ENCODE measurements around the gene EFCAB5.
"Not testable (repeated sequence)": the region's sequence is repeated elsewhere in the genome, so short reads cannot be mapped to it uniquely, and the experiment has no call there.

The EFCAB5 gene

GRCh38 chr17:30103921-30104320 lies 162.5 kb downstream of the EFCAB5 start:
- no peak for DNase-seq

GRCh38 chr17:30104575-30105339 lies 163.3 kb downstream of the EFCAB5 start:
- DNase-seq = peak; percentile 79

- DNase-seq = no peak
Measured at GRCh38 chr17:30112794-30113193, 171.4 kb downstream of the EFCAB5 start.

GRCh38 chr17:30113213-30113612 lies 171.8 kb downstream of the EFCAB5 start:
- DNase-seq = no peak

- DNase-seq = no peak
Measured at GRCh38 chr17:30116345-30116660, 174.9 kb downstream of the EFCAB5 start.

- DNase-seq = peak; percentile 95
Measured at GRCh38 chr17:30116661-30117551, 175.5 kb downstream of the EFCAB5 start, which contains the start of gene NSRP1. TSS of gene NSRP1 (plus strand) at chr17:30116816. CDS start at chr17:30116844, 28 bp downstream.

- no peak for DNase-seq
Measured at GRCh38 chr17:30117675-30118081, 176.2 kb downstream of the EFCAB5 start.

- DNase-seq = not testable (repeated sequence)
Measured at GRCh38 chr17:30118635-30119034, 177.2 kb downstream of the EFCAB5 start.

GRCh38 chr17:30124273-30124796 lies 182.9 kb downstream of the EFCAB5 start:
- DNase-seq = no peak

GRCh38 chr17:30130121-30130520 lies 188.7 kb downstream of the EFCAB5 start:
- DNase-seq = no peak

- DNase-seq = no peak
Measured at GRCh38 chr17:30132615-30133014, 191.2 kb downstream of the EFCAB5 start.

- DNase-seq = no peak
Measured at GRCh38 chr17:30133197-30133596, 191.8 kb downstream of the EFCAB5 start.

- DNase-seq = no peak
Measured at GRCh38 chr17:30134551-30134950, 193.1 kb downstream of the EFCAB5 start.

GRCh38 chr17:30137158-30137557 lies 195.7 kb downstream of the EFCAB5 start:
- DNase-seq = no peak

- not testable (repeated sequence) for DNase-seq
Measured at GRCh38 chr17:30147860-30148259, 206.4 kb downstream of the EFCAB5 start.

GRCh38 chr17:30148376-30148775 lies 206.9 kb downstream of the EFCAB5 start:
- DNase-seq = no peak

GRCh38 chr17:30151471-30151870 lies 210.0 kb downstream of the EFCAB5 start:
- DNase-seq = no peak

GRCh38 chr17:30153463-30153862 lies 212.0 kb downstream of the EFCAB5 start:
- DNase-seq = no peak

- DNase-seq = no peak
Measured at GRCh38 chr17:30155389-30155788, 214.0 kb downstream of the EFCAB5 start.

Data from activated CD8-positive, alpha-beta memory T cell treated with anti-CD3 and anti-CD28 coated beads, Interleukin-2, amount 50 U/mL, for 48 hours (primary cell).